ENCODE data around the gene AXL. TPM values are rescaled to one million over a fixed set of nuclear protein-coding genes. Genes with fewer than 3 reads are reported as not detected.

The AXL gene
- total and polyA plus RNA-seq, 9 of the 15 experiments (the other 6 are each of a cell fraction or from before 2014, with no cell fraction given): 0.80 to 6.6 (median 1.6) TPM

- TF ChIP-seq, protein P1, sequence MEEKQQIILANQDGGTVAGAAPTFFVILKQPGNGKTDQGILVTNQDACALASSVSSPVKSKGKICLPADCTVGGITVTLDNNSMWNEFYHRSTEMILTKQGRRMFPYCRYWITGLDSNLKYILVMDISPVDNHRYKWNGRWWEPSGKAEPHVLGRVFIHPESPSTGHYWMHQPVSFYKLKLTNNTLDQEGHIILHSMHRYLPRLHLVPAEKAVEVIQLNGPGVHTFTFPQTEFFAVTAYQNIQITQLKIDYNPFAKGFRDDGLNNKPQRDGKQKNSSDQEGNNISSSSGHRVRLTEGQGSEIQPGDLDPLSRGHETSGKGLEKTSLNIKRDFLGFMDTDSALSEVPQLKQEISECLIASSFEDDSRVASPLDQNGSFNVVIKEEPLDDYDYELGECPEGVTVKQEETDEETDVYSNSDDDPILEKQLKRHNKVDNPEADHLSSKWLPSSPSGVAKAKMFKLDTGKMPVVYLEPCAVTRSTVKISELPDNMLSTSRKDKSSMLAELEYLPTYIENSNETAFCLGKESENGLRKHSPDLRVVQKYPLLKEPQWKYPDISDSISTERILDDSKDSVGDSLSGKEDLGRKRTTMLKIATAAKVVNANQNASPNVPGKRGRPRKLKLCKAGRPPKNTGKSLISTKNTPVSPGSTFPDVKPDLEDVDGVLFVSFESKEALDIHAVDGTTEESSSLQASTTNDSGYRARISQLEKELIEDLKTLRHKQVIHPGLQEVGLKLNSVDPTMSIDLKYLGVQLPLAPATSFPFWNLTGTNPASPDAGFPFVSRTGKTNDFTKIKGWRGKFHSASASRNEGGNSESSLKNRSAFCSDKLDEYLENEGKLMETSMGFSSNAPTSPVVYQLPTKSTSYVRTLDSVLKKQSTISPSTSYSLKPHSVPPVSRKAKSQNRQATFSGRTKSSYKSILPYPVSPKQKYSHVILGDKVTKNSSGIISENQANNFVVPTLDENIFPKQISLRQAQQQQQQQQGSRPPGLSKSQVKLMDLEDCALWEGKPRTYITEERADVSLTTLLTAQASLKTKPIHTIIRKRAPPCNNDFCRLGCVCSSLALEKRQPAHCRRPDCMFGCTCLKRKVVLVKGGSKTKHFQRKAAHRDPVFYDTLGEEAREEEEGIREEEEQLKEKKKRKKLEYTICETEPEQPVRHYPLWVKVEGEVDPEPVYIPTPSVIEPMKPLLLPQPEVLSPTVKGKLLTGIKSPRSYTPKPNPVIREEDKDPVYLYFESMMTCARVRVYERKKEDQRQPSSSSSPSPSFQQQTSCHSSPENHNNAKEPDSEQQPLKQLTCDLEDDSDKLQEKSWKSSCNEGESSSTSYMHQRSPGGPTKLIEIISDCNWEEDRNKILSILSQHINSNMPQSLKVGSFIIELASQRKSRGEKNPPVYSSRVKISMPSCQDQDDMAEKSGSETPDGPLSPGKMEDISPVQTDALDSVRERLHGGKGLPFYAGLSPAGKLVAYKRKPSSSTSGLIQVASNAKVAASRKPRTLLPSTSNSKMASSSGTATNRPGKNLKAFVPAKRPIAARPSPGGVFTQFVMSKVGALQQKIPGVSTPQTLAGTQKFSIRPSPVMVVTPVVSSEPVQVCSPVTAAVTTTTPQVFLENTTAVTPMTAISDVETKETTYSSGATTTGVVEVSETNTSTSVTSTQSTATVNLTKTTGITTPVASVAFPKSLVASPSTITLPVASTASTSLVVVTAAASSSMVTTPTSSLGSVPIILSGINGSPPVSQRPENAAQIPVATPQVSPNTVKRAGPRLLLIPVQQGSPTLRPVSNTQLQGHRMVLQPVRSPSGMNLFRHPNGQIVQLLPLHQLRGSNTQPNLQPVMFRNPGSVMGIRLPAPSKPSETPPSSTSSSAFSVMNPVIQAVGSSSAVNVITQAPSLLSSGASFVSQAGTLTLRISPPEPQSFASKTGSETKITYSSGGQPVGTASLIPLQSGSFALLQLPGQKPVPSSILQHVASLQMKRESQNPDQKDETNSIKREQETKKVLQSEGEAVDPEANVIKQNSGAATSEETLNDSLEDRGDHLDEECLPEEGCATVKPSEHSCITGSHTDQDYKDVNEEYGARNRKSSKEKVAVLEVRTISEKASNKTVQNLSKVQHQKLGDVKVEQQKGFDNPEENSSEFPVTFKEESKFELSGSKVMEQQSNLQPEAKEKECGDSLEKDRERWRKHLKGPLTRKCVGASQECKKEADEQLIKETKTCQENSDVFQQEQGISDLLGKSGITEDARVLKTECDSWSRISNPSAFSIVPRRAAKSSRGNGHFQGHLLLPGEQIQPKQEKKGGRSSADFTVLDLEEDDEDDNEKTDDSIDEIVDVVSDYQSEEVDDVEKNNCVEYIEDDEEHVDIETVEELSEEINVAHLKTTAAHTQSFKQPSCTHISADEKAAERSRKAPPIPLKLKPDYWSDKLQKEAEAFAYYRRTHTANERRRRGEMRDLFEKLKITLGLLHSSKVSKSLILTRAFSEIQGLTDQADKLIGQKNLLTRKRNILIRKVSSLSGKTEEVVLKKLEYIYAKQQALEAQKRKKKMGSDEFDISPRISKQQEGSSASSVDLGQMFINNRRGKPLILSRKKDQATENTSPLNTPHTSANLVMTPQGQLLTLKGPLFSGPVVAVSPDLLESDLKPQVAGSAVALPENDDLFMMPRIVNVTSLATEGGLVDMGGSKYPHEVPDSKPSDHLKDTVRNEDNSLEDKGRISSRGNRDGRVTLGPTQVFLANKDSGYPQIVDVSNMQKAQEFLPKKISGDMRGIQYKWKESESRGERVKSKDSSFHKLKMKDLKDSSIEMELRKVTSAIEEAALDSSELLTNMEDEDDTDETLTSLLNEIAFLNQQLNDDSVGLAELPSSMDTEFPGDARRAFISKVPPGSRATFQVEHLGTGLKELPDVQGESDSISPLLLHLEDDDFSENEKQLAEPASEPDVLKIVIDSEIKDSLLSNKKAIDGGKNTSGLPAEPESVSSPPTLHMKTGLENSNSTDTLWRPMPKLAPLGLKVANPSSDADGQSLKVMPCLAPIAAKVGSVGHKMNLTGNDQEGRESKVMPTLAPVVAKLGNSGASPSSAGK (IDR thresholded peaks at IDR 0.05): no peak; the same call in 1 of the 2 replicates
- TF ChIP-seq RBFOX2 (IDR thresholded peaks at IDR 0.05; ENCODE audit: low read depth, low read length) (peak; percentile 87), ZNF76 (CRISPR knock-in tag; IDR thresholded peaks at IDR 0.05; ENCODE audit: borderline replicate concordance) (no peak), MEF2D (tag; conservative IDR thresholded peaks at IDR 0.05; ENCODE audit: low read depth) (no peak), MTA3 (IDR thresholded peaks at IDR 0.05; ENCODE audit: borderline replicate concordance) (0 out of 2 replicates have a peak, but pooled peaks have one; percentile 13), ZNF445 (CRISPR knock-in tag; IDR thresholded peaks at IDR 0.05; ENCODE audit: low read depth) (0 out of 2 replicates have a peak, but pooled peaks have one; percentile 44), HNRNPLL (IDR thresholded peaks at IDR 0.05; ENCODE audit: low read depth, low read length, poor library complexity, severe bottlenecking) (no peak), HDAC2 (IDR thresholded peaks at IDR 0.05) (no peak), ZNF197 (CRISPR knock-in tag; IDR thresholded peaks at IDR 0.05; ENCODE audit: low read depth) (no peak), KAT7 (CRISPR knock-in tag; IDR thresholded peaks at IDR 0.05; ENCODE audit: borderline replicate concordance) (no peak), ZNF347 (CRISPR knock-in tag; IDR thresholded peaks at IDR 0.05; ENCODE audit: low read depth) (no peak), MTF1 (CRISPR knock-in tag; IDR thresholded peaks at IDR 0.05; ENCODE audit: borderline replicate concordance) (0 out of 2 replicates have a peak, but pooled peaks have one; percentile 30), NCOR1 (IDR thresholded peaks at IDR 0.05) (peak; percentile 59), NR1H2 (CRISPR knock-in tag; IDR thresholded peaks at IDR 0.05) (peak; percentile 80; the same call in 1 of the 2 replicates), TSC22D4 (tag; IDR thresholded peaks at IDR 0.05) (no peak)
Measured at GRCh38 chr19:41226053-41226873, 7.2 kb downstream of the AXL start (continued).
